Gastrocnemius medialis (tissue), 4 donors: ENCODE measurements around the gene GJA5.

Source experiments
- CTCF ChIP-seq, 5 experiments: fragments of 450-650 bp in 3 of 5; fragments of 200-600 bp in 2 of 5; sonication (generic) in 2 of 5; IDR thresholded peaks in 4 of 5; conservative IDR thresholded peaks in 1 of 5; 1 replicate in 4 of 5; 2 replicates in 1 of 5; pipeline ENCODE4 v1.5.1; 2016 to 2019; ENCODE audit warnings: antibody characterized with exemption in 5 of 5, mild to moderate bottlenecking in 3 of 5, moderate library complexity in 3 of 5
- POLR2A ChIP-seq, 2 donors: fragments of 450-650 bp; IDR thresholded peaks; one replicate each; pipeline ENCODE4 v1.6.1; 2017; ENCODE audit warnings: antibody characterized with exemption in 2 of 2, mild to moderate bottlenecking in 2 of 2, moderate library complexity in 2 of 2

GRCh38 chr1:147738739-147739476 is 21.5 kb downstream of the GJA5 start:
- TF ChIP-seq POLR2A (IDR thresholded peaks at IDR 0.05) (no peak), CTCF (IDR thresholded peaks at IDR 0.05 in 4 of 5, conservative IDR thresholded peaks at IDR 0.05 in 1 of 5) (no peak)
